ENCODE measurements around the gene RHBDL1.

The RHBDL1 gene

DNA sequence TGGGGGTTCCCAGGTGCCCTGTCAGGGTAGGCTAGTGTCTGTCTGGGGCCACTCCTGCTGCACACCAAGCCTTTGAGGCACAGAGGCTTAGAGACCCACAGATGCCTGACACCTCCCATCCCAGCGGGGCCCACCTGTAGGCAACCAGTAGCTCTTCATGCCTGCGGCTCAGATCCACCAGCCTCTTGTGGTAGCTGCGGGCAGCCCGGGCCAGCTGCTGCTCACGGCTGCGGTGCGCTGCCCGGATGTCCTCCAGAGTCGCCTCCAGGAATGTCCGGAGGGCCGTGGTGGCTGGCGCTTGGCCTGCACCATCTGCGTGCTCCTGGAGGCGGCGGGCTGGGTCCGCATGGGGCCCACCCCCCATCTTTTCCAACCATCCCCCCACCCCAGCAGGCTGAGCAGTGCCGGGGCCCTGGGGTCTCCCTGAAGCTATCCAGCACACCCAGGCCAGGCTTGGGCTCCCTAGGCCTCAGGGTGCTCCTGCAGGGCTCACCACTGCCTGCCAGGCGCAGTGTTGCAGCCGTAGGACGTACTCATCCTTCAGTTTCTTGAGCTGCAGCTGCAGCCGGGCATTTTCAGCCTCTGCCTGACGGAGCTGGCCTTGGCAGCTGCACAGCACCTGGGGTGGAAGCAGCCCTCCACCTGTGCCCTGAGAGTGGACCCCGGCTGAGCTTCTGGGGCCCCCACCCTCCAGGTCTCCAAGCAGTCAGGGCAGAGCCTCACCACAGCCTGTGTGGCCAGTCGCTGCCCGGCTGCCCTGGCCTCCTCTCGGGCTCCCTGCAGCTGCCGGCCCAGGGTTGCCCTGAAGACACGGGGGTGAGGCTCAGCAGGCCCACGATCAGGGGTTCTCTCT, 48.9 kb downstream of the RHBDL1 start:
- H3K9me3 Mint-ChIP-seq: no peaks in the 10 kb centered on the region
- H3K27ac Mint-ChIP-seq: no peak overlapping the region
- H3K4me3 Mint-ChIP-seq: no peak overlapping the region
- DNase-seq (no peak), ATAC-seq (no peak)
- H3K36me3 Mint-ChIP-seq (ENCODE audit: low read depth): no peaks in the 10 kb centered on the region
- H3K27me3 Mint-ChIP-seq: no peaks in the 10 kb centered on the region
- peaks cover 11% of the 10 kb centered on the region for H3K4me1 Mint-ChIP-seq

DNA sequence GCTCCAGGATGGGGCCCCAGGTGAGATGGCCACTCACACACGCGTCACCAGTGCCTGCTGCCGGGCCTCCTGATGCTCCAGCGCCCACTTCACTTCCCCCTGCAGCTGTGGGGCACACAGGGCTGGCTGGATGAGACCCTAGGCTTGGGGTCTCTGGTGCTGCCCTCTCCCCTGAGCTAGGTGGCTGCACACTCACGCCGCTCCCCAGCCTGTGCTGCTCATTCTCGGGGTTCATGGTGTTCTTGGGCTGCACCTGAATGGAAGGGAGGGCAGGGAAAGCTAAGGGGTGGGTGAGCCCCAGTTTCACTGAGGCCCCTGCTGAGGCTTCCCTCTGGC, 49.5 kb downstream of the RHBDL1 start:
- H3K36me3 Mint-ChIP-seq (ENCODE audit: low read depth): no peaks in the 10 kb centered on the region
- no peak overlapping the region for H3K27ac Mint-ChIP-seq
- no peaks in the 10 kb centered on the region for H3K9me3 Mint-ChIP-seq
- no peak overlapping the region for H3K4me3 Mint-ChIP-seq
- DNase-seq (no peak), ATAC-seq (no peak)
- peaks cover 7% of the 10 kb centered on the region for H3K4me1 Mint-ChIP-seq
- no peaks in the 10 kb centered on the region for H3K27me3 Mint-ChIP-seq

DNA sequence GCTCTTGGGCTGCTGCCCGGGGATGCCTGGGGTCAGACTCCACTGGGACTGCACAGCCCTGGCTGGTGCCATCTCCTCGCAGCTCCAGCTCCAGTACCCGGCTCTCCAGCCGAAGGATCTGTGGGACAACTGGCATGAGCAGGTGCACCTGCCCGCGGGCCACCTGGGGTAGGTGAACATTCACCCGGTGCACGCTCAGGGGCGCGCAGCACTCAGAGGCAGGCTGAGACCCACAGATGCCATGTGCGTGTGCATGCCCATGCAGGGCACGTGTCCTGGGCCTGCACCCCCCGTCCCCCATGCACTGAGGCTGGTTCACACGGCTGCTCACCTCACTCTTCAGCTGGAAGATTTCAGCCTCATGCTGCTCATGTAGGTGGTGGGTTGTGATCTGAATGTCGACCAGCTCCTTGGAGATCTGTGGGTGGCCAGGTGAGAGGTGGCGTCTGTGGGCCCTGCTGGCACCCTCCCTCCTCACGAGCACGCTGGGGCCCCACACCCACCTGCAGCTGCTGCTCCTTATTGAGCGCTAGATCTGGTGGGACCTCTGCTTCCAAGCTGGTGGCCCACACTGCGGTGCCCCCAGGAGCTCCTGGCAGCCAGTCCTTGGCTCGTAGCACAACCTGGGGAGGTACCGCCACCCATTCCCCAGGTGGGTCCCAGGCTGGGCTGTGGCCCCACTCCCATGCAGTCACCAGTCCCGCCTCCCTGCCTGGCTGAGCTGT, 50.2 kb downstream of the RHBDL1 start:
- DNase-seq (no peak), ATAC-seq (no peak)
- no peaks in the 10 kb centered on the region for H3K36me3 Mint-ChIP-seq (ENCODE audit: low read depth)
- peaks cover 4% of the 10 kb centered on the region for H3K4me1 Mint-ChIP-seq
- no peaks in the 10 kb centered on the region for H3K27me3 Mint-ChIP-seq
- H3K4me3 Mint-ChIP-seq: peak overlapping the region; percentile 45
- H3K27ac Mint-ChIP-seq: no peak overlapping the region
- H3K9me3 Mint-ChIP-seq: no peaks in the 10 kb centered on the region

DNA sequence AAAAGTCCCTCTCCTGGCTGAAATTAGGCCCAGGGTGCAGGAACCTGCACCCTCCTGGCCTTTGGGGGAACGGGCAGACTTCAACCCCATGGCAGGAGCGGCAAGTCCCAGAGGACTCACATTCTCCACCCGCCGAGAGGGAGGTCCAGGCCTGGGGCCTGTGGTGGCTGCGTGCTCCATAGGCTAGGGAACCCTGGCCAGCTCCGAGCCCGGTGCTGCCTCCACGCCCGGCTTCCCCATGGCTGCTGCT, 50.6 kb downstream of the RHBDL1 start:
- Mint-ChIP-seq H3K4me3 (no peak overlapping the region), H3K27ac (no peak overlapping the region), H3K4me1 (peaks cover 4% of the 10 kb centered on the region), H3K36me3 (ENCODE audit: low read depth) (no peaks in the 10 kb centered on the region), H3K9me3 (no peaks in the 10 kb centered on the region), H3K27me3 (no peaks in the 10 kb centered on the region)
- DNase-seq: no peak
- ATAC-seq: no peak

DNA sequence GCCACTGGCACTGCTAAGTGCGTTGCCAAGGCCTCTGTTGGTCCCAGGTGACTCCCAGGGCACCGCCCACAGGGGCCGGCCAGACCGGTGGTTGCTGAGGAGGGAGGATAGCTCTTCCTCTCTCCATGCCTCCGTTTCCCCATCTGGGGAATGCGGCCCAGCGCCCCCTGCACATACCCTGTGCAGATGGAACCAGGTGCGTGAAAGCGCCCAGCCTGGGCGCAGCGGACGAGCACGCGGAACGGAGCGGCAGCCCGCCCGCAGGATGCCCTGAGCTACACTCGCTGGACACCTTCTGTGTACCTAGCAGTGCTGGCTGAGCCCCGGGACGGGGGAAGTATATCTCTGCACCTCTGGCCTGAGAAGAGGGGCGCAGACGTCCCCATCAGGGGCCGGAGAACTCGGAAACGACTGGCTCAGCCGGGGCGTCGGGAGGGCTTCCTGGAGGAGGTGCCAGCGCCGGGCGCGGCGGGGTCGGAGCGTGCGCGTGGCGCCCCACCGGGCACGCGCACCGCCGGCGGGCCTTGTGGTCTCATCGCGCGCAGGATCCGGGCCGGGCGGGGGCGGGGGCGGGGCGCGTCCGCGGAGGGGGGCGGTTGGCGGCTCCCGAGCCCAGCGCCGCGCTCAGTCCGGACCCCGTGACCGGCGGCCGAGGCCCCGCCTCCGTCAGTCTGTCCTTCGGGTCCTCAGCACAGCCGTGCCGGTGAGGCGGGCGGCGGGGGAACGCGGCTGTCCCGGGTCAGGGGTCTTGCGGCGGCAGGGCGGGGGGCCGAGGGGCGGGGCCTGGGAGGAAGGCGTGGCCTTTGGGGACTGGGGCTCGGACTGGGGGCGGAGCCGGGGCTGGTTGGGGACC, 51.2 kb downstream of the RHBDL1 start, which contains the start of the genes CCDC78 and HAGHL:
CCDC78 (minus strand) TSS at position 6 of the 853 bp plus-strand sequence. CDS start 76 bp downstream, outside the sequence.
HAGHL (plus strand) TSS at position 669 of the 853 bp plus-strand sequence. CDS start 404 bp downstream, outside the sequence.
- Mint-ChIP-seq H3K27me3 (no peaks in the 10 kb centered on the region), H3K4me3 (peak within 1 kb of the TSS; percentile 61), H3K9me3 (no peaks in the 10 kb centered on the region), H3K36me3 (ENCODE audit: low read depth) (no peaks in the 10 kb centered on the region), H3K27ac (peak within 1 kb of the TSS; percentile 31), H3K4me1 (peaks cover 4% of the 10 kb centered on the region)
- peak; percentile 76 for DNase-seq
- ATAC-seq: peak; percentile 5

DNA sequence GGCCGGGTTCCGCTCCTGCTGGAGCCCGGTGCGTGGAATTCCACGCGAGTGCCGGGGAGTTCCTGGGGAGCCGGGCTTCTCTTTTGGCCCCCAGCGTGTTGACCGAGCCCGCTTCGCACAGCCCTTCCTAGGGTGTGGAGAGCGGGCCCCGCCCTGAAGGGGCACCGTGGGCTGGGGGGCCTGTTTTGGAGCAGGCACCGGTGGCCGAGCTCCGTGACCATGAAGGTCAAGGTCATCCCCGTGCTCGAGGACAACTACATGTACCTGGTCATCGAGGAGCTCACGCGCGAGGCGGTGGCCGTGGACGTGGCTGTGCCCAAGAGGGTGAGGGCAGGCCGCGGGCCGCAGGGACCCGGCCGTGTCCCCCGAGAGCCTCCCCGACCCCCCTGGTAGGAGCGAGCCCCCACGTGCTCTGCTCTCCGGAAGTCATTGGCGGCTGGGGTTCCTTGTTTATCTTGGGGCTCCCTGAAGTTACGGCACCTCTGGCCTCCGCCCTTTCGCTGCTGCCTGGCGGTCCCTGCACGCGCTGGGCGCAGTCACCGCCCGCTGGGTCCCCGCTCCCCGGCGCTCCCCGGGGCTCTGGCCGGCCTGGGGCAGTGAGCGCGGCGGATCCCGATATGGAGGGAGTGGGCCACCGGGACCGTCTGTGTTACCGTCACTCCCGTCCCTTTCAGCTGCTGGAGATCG, 52.0 kb downstream of the RHBDL1 start:
- Mint-ChIP-seq H3K36me3 (ENCODE audit: low read depth) (no peaks in the 10 kb centered on the region), H3K9me3 (no peaks in the 10 kb centered on the region), H3K27me3 (no peaks in the 10 kb centered on the region), H3K4me1 (peaks cover 4% of the 10 kb centered on the region), H3K27ac (no peak overlapping the region), H3K4me3 (peak overlapping the region; percentile 61)
- ATAC-seq: peak; percentile 3
- no peak for DNase-seq
